Skin epidermis (tissue), 12 donors: Measurements from ENCODE around the gene U2AF1L4.

Source experiments
- H3K27ac ChIP-seq, 21 experiments: fragments of 200-600 bp; sonication (generic) in 11 of 21; one replicate each; pipeline ENCODE4 v1.5.0; 2020; ENCODE audit warnings: mild to moderate bottlenecking in 3 of 21, inconsistent platforms in 2 of 21, moderate library complexity in 2 of 21
- H3K4me3 ChIP-seq, 7 experiments: fragments of 200-600 bp; sonication (generic) in 2 of 7; one replicate each; pipeline ENCODE4 v1.5.0; 2020; ENCODE audit warnings: inconsistent platforms in 2 of 7, mild to moderate bottlenecking in 2 of 7, moderate library complexity in 1 of 7

The U2AF1L4 gene, protein sequence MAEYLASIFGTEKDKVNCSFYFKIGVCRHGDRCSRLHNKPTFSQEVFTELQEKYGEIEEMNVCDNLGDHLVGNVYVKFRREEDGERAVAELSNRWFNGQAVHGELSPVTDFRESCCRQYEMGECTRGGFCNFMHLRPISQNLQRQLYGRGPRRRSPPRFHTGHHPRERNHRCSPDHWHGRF

DNA sequence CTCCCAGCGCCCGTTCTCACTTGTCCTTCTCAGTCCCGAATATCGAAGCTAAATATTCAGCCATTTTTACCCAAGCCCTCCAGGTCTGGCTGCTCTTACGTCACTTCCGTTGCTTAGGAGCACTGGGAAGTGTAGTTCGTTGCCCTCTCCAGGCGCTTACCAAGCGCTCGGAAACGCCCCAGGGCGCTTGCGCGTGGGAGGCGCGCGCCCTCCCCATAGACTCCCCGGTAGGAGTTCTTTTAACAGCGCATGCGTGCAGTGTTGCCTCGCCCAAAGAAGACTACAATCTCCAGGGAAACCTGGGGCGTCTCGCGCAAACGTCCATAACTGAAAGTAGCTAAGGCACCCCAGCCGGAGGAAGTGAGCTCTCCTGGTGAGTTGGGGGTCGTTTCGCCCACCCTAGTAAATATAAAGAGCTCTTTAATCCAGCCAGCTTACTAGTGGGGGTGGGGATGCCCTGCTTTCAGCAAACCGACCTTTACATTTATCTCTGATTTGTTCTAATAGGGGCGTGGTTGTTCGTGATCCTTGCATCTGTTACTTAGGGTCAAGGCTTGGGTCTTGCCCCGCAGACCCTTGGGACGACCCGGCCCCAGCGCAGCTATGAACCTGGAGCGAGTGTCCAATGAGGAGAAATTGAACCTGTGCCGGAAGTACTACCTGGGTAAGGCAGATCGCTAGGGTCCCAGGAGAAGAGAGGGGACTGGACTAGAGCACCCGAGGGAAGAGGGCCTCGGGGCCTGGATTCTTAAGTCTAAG is at the start of gene U2AF1L4, which contains the start of gene PSENEN:
U2AF1L4 (minus strand) TSS at position 91 of the 759 bp plus-strand sequence; CDS start at position 64, 27 bp downstream.
PSENEN (plus strand) TSS at position 324 of the 759 bp plus-strand sequence; CDS start at position 604, 280 bp downstream.
- Histone ChIP-seq H3K27ac (peak within 1 kb of the TSS; percentile 91 to 100 (median 100)), H3K4me3 (peak within 1 kb of the TSS; percentile 58 to 97 (median 87))

DNA sequence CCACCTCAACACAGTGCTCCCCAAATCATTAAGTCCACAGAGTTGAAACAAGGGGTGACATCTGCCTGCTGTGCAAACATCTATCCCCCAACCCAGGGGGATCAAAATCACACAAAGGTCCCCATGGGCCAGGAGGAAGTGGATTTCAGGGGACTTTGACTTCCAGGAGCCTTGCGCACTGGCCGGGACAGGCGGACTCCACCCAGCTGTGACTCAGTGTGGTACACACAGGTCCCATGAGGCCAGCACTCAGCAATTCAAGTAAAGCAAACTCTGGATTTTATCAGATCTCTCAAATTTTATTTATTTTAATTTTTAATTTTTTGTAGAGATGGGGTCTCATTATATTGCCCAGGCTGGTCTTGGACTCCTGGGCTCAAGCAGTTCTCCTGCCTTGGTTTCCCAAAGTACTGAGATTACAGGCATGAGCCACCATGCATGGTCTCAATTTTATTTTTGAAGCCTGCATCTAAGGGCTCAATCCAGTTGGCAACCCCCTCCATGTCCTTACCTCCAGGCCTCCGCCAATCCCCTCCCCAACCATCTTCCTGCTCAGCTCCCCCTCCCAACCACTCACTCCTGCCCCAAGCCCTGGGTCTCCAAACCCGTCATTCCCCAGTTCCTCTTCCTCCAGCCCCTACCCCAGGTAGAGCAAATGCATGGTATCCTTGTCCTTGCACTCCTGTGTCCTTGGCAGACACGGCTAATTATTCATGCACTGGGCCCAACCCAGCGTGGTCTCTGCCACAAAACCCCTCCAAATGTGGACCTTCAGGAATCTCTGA is 48.4 kb upstream of the U2AF1L4 start:
- H3K27ac ChIP-seq = no peak overlapping the region

DNA sequence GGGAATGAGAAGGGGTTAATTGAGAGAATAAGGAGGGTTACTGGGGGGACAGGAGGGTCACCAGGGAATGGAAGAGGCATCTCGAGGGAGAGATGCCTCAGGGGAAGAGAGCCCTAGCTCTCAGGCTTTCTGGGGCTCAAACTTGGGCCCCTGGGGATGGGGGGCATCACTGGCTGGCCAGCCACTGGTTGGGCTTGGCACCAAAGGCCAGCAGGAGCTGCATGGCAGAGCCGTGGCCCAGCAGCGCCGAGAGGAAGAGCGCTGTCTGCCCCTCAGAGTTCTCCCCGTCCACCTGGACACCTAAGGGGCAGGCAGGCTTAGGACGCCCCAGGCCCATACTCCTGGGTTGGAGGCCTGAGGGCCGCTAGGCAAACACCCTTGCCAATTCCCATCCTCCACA is 47.7 kb upstream of the U2AF1L4 start:
- Histone ChIP-seq H3K27ac (no peak overlapping the region), H3K4me3 (no peak overlapping the region)

More for the DNA sequence above, 48.4 kb upstream of the U2AF1L4 start:
- H3K4me3 ChIP-seq = no peak overlapping the region

DNA sequence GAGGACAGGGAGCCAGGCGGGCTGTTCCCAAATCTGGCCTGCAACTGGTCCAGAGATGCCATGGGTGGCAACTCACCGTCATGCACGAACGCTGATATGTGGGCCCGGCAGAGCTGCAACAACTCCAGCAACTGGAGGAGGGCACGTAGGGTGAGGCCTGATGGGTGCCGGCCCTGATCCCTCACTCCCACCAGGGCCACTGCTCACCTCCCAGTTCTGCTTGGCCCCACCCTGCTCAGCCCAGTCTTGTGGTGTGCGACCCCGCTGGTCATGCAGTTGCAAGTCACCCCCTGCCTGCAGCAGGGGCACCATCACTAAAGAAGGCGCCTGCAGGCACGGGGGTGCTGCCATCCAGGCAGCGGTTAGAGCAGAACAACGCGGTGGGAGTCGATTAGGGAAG is 47.1 kb upstream of the U2AF1L4 start:
- no peak overlapping the region for H3K4me3 ChIP-seq
- H3K27ac ChIP-seq = no peak overlapping the region

DNA sequence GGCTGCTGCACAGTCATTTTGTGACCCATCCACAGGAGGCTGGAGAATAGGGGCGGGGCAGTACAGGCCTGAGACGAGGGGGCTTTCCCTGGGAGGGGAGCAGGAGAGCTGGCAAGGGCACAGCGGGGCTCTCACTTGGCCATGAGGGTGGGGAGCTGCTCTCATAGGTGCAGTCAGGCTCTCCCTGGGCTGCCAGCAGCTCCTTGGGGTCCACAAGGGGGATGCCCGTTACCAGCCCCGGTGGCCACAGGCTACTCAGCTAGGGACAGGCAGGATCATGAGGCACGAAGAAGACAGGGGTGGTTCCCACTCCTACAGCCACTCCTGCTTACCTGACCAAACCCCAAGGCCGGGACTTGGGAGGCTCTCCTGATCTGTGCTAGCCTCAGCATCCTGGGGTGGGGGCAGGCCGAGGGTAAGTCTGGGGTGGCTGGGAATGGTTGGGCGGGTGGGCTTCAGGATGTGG is 46.6 kb upstream of the U2AF1L4 start:
- H3K27ac ChIP-seq = no peak overlapping the region
- no peak overlapping the region for H3K4me3 ChIP-seq

DNA sequence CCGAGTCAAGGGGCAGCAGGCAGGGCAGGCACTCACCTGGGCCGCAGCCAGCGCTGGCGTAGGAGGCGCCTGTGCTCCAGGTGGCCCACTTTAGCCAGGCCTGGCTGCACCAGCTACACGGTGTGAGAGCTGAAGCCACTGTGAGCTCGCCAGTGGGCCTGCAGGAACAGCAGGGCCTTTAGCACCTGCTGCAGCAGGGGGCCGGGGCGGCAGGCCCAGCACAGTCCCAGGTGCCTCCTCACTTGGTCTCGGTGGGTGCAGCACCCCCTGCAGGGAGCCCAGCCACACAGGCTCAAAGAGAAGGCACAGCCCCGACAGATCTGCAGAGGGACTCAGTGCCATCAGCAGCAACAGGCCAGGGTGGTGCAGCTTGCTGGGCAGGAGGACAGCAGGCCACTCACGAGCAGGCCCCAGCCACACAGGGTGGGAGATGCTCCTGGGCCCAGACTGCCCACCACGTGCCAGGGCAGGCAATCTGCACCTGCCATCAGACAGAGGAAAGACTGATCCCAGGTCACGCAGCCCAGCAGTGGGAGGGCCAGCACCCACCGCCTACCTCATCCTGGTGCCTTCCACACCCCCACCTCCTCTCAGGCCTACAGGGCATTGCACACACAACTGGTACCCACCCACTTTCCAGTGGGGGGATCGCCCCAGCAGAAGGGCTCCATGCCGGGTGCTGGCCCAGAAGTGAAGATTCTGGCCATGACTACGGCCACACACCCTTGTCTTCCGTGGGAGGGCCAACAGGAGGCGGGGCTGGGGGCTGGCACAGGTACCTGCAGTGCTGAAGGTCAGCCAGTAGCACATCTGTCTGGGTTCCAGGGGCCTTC is 46.0 kb upstream of the U2AF1L4 start:
- no peak overlapping the region for H3K4me3 ChIP-seq
- H3K27ac ChIP-seq = no peak overlapping the region

DNA sequence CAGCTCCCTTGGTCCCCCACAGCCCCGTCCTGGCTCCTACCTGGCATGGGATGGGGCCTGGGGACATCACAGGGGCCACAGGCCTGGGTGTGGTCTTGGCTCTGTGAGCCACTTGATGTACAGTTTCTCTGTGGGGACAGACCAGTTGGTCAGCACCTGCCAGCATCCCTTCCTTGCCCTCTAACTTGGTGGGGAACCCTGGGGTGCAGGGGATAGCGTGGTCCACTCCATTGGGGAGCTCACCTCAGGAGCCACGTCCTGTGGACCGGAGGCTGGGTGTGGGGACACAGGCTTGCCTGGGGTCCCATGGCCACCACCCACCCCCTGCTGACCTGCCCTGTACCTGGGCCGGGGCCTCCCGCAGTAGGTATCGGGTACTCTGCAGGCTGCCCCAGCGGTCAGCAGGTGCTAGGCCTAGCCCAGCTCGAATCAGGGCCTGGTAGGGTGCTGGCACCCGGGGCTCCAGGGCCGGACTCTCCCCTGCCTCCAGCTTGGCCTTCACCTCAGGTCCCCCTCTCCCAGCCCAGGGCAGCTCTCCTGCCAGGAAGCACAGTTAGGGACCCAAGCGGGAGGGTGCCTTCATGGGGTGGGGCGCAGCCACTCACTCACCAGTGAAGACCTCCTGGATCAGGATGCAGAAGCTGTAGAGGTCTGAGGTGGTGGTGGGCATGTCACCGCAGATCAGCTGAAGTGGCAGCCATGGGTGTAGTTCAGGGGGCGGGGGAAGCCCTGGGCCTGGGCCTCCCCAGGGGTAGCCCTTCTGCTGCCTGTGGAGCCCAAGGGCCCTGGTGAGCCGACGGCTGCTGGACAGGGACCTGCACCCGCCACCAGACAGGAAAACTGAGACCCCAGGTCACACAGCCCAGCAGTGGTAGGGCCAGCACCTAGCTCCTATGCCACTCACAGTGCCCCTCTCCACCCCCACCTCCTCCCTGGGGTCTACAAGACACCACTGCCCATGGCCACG is 45.0 kb upstream of the U2AF1L4 start:
- no peak overlapping the region for H3K27ac ChIP-seq
- H3K4me3 ChIP-seq = no peak overlapping the region

DNA sequence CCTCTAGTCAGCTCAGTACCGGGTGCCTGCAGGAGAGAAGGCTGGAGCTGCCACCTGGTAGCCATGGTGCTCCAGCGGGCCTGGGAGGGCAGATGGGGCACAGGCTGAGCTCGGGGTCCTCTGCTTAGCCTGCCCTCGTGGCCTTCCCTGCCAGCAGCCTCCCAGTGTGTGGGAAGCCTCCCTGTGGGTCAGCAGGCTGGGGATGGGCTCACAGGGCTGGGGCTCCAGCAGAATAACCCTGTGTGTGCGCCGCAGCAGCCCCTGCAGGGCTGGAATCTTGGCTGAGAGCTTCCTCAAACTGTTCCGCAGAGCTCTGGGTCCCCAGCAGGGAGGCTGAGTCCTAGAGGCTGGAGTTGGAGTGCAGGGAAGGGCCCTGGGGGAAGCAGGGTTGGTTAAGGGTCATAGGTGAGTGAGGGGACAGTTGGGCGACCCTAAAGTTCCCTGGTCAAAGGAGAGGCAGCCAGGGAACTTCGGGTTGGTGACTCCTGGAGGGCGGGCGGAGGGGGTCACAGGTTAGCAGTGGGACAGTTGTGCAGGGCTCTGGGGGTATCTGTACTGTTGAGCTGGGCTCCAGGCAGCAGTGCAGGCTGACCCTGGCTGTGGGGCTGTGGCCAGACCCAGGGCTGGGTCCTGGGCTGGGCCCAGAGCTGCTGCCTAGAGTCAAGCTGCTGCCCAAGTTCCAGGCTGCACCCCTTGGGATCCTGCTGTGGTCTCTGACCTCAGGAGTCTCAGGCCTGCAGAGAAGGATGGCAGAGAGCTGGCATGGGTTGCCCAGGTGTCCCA is 44.2 kb upstream of the U2AF1L4 start:
- Histone ChIP-seq H3K4me3 (no peak overlapping the region), H3K27ac (no peak overlapping the region)

DNA sequence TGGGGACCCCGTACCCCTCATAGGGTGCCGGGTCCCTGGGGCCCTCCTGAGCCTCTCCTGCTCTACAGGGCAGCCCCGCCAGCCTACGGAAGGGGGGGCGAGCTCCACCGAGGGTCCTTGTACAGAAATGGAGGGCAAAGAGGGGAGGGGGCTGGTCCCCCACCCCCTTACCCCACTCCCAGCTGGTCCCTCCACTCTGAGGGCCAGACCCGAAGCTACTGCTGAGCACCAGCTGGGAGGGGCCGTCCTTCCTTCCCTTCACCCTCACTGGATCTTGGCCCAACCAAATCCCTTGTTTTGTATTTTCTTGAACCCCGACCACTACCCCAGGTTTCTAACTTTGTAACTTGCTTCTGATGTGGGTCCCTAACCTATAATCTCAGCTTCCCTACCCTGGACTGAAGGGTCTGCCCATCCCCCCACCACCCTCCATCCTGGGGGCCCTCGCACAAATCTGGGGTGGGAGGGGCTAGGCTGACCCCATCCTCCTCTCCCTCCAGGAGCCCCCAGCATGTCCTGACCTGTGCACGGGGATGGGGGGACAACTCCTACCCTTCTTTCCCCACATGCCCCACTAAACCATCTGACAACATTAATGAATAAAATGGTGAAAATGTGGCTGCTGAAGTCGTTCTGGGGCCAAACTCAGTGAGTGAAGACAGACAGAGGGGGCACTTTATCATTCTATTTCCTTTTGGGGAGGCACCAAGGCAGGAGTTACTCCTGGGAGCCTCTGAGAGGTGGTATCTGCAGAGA is 43.2 kb upstream of the U2AF1L4 start:
- H3K27ac ChIP-seq = no peak overlapping the region
- H3K4me3 ChIP-seq = no peak overlapping the region

DNA sequence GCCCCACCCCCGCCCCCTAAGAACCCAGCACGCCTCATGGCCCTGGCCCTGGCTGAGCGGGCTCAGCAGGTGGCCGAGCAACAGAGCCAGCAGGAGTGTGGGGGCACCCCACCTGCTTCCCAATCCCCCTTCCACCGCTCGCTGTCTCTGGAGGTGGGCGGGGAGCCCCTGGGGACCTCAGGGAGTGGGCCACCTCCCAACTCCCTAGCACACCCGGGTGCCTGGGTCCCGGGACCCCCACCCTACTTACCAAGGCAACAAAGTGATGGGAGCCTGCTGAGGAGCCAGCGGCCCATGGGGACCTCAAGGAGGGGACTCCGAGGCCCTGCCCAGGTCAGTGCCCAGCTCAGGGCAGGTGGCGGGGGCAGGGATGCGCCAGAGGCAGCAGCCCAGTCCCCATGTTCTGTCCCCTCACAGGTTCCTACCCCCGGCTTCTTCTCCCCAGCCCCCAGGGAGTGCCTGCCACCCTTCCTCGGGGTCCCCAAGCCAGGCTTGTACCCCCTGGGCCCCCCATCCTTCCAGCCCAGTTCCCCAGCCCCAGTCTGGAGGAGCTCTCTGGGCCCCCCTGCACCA is 42.1 kb upstream of the U2AF1L4 start:
- H3K4me3 ChIP-seq = no peak overlapping the region
- no peak overlapping the region for H3K27ac ChIP-seq

DNA sequence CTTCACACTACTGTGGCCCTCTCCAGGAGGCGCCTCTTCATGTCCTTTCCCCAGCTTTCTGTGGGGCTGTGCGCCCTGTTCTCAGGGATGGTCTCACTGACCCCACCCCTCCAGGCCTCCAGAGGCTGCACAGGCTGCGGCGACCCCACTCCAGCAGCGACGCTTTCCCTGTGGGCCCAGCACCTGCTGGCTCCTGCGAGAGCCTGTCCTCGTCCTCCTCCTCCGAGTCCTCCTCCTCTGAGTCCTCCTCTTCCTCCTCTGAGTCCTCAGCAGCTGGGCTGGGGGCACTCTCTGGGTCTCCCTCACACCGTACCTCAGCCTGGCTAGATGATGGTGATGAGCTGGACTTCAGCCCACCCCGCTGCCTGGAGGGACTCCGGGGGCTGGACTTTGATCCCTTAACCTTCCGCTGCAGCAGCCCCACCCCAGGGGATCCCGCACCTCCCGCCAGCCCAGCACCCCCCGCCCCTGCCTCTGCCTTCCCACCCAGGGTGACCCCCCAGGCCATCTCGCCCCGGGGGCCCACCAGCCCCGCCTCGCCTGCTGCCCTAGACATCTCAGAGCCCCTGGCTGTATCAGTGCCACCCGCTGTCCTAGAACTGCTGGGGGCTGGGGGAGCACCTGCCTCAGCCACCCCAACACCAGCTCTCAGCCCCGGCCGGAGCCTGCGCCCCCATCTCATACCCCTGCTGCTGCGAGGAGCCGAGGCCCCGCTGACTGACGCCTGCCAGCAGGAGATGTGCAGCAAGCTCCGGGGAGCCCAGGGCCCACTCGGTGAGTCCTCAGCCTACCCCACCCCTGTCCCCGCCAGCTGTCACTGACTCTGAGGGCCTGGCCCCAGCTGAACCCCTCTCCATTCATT is 41.3 kb upstream of the U2AF1L4 start:
- no peak overlapping the region for H3K27ac ChIP-seq

DNA sequence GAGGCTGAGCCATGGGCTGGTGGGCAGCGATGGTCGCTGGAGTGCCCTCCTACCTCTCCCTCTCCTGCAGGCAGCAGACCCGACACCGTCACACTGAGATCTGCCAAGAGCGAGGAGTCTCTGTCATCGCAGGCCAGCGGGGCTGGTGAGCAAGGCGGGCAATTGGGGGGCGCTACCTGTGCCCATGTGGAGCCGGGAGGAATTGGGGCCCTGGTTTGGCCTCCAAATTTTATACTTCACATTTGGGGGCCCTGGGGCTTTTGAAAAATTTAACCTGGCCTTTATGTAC is 40.1 kb upstream of the U2AF1L4 start:
- no peak overlapping the region for H3K4me3 ChIP-seq
- no peak overlapping the region for H3K27ac ChIP-seq

More for the DNA sequence above, 41.3 kb upstream of the U2AF1L4 start:
- H3K4me3 ChIP-seq = no peak overlapping the region

DNA sequence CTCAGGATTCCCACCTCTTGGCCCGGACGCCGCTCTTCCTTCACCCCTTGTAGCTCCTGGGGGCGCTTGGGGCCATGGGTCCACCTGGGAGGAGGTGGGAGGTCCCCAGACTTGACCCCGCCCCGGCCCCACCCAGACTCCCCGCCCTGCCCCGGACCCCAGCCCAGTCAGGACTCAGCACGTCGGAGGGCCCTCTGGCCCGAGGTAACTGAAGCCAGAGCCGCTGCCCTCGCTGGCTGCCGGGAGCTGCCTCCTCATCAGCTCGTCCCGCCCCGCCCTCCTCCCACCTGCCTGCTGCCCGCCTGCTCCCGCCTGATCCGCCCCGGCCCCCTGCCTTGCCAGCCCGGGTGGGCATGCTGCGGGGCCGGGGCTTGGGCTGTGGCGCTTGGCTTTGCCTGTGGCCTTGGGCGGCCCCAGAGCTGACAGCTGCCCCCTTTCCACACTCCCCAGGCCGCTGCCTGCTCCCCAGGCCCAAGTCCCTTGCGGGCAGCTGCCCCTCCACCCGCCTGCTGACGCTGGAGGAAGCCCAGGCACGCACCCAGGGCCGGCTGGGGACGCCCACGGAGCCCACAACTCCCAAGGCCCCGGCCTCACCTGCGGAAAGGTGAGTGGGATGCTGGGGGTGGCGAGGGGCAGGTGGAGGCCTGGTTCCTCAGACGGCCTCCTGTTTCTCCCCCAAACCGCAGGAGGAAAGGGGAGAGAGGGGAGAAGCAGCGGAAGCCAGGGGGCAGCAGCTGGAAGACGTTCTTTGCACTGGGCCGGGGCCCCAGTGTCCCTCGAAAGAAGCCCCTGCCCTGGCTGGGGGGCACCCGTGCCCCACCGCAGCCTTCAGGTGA is 39.5 kb upstream of the U2AF1L4 start:
- Histone ChIP-seq H3K27ac (no peak overlapping the region), H3K4me3 (no peak overlapping the region)

DNA sequence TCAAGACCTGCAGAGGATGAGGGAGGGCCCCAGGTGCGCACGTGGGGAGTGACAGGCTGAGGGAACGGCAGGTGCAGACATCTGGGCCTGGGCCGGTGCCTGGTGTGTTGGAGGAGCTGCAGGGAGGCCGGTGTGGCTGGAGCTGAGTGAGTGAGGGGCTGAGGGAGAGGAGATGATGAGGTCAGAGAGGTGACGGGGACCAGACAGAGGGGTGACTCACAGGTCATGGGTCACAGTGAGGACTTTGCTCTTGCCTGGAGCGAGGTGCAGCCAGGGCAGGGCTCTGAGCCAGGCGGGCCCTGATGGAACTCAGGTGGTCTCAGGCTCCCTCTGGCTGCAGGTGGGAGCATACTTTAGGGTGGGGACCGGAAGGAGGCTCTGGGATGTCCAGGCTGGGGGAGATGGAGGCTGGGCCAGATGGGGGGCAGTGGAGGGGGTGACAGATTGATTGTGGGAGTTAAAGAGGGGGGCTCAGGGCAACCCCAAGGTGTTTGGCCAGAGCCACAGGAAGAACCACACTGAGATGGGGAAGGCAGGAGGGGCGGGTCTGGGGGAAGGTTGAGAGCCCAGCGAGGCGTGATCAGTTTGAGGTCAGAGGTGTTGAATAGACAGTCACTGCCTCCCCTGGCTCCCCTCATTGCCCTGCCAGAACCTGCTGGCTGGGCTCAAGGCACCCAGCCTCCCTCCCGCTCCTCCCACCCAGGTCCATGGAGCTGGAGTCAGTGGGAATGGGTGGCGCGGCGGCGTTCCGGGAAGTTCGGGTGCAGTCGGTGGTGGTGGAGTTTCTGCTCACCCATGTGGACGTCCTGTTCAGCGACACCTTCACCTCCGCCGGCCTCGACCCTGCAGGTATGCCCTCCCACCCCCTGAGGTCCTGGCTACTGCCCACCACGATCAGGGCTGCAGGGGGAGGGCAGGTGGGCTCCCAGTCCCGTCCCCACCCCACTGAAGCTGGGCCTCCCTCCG is 38.5 kb upstream of the U2AF1L4 start:
- no peak overlapping the region for H3K27ac ChIP-seq

More for the DNA sequence above, 38.5 kb upstream of the U2AF1L4 start:
- no peak overlapping the region for H3K4me3 ChIP-seq
